Nephron progenitor cell (in vitro differentiated cells): ENCODE measurements around the gene TBC1D22A.
"Not testable (repeated sequence)": the region's sequence is repeated elsewhere in the genome, so short reads cannot be mapped to it uniquely, and the experiment has no call there.

Experiments
- DNase-seq: peaks from one replicate; pipeline ENCODE4 v3.0.0; 2021
- H3K27ac Mint-ChIP-seq: 2 replicates; pipeline ENCODE4 v1.8.0; 2021; ENCODE audit warnings: mild to moderate bottlenecking, moderate library complexity, mixed read lengths
- H3K27me3 Mint-ChIP-seq: 2 replicates; pipeline ENCODE4 v1.8.0; 2021; ENCODE audit warnings: mild to moderate bottlenecking, low read depth, mixed read lengths; ENCODE audit not compliant: poor library complexity
- H3K36me3 Mint-ChIP-seq: 2 replicates; pipeline ENCODE4 v1.8.0; 2021; ENCODE audit warnings: low read depth, mixed read lengths
- H3K4me1 Mint-ChIP-seq: 2 replicates; pipeline ENCODE4 v1.8.0; 2021; ENCODE audit warnings: mixed read lengths
- H3K4me3 Mint-ChIP-seq: 2 replicates; pipeline ENCODE4 v1.8.0; 2021; ENCODE audit warnings: mild to moderate bottlenecking, moderate library complexity, mixed read lengths
- H3K9me3 Mint-ChIP-seq: 2 replicates; pipeline ENCODE4 v1.8.0; 2021; ENCODE audit warnings: mild to moderate bottlenecking, moderate library complexity, mixed read lengths
- CTCF ChIP-seq: fragments of 200-600 bp; sonication (generic); IDR thresholded peaks from 2 replicates; pipeline ENCODE4 v1.5.0; 2021; ENCODE audit warnings: antibody characterized with exemption

Gene TBC1D22A

GRCh38 chr22:47113853-47114415 is 351.5 kb downstream of the TBC1D22A start:
- Mint-ChIP-seq H3K4me3 (no peak overlapping the region), H3K27me3 (no peaks in the 10 kb centered on the region), H3K27ac (peak overlapping the region; percentile 84), H3K4me1 (peaks cover 33% of the 10 kb centered on the region), H3K36me3 (peaks cover 5% of the 10 kb centered on the region), H3K9me3 (peaks cover 3% of the 10 kb centered on the region)
- no peak for TF ChIP-seq CTCF
- no peak for DNase-seq

DNA sequence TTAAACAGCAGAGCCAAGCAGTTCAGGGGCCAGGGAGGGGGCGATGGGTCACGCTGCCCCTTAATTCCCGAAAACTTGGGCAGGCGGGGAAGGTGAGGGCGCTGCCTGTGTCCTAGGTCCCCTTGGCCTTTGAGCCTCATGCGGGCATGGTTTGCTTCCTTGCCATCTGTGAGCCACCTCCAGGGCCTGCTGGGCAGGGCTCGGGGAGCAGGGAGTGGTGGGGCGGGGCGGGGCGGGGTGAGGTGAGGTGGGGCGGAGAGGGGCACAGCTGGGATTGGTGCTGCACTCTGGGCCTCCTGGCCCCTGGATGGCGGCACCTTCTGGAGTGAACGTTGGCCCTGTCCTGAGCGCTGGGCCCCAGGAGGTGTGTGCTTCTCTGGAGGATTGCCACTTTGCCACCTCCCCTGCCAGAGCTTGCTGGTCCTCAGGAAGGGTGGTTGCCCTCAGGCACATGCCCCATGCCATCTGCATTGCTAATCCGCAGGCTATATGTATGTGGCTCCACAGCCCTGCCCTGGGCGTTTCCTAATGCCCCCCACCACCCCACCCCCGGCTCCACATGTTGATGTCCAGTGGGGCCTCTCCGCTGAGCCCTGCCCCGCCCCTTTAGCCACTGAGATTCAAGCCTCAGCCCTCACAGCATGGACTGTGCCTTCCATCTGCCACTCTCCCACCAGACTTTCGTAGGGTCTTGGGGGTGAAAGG is 352.5 kb downstream of the TBC1D22A start:
- no peak for DNase-seq

GRCh38 chr22:47115518-47115890 is 353.1 kb downstream of the TBC1D22A start:
- Mint-ChIP-seq H3K36me3 (peaks cover 2% of the 10 kb centered on the region), H3K9me3 (no peaks in the 10 kb centered on the region), H3K4me3 (no peak overlapping the region), H3K27ac (no peak overlapping the region), H3K4me1 (peaks cover 32% of the 10 kb centered on the region), H3K27me3 (no peaks in the 10 kb centered on the region)
- DNase-seq = no peak
- TF ChIP-seq CTCF = no peak

More for the DNA sequence above, 352.5 kb downstream of the TBC1D22A start:
- H3K4me3 Mint-ChIP-seq = no peak overlapping the region
- no peak for TF ChIP-seq CTCF
- peaks cover 33% of the 10 kb centered on the region for H3K4me1 Mint-ChIP-seq
- H3K36me3 Mint-ChIP-seq = peaks cover 5% of the 10 kb centered on the region
- no peaks in the 10 kb centered on the region for H3K27me3 Mint-ChIP-seq
- no peak overlapping the region for H3K27ac Mint-ChIP-seq
- peaks cover 1% of the 10 kb centered on the region for H3K9me3 Mint-ChIP-seq

- no peak for DNase-seq
- peaks cover 28% of the 10 kb centered on the region for H3K4me1 Mint-ChIP-seq
- H3K27ac Mint-ChIP-seq = peak overlapping the region; percentile 59
- TF ChIP-seq CTCF = no peak
- no peak overlapping the region for H3K4me3 Mint-ChIP-seq
- no peaks in the 10 kb centered on the region for H3K27me3 Mint-ChIP-seq
- no peaks in the 10 kb centered on the region for H3K36me3 Mint-ChIP-seq
- no peaks in the 10 kb centered on the region for H3K9me3 Mint-ChIP-seq
These were observed 353.5 kb downstream of the TBC1D22A start for GRCh38 chr22:47115921-47116320.

GRCh38 chr22:47116426-47117341 is 354.2 kb downstream of the TBC1D22A start:
- no peak for DNase-seq
- no peak for TF ChIP-seq CTCF
- Mint-ChIP-seq H3K36me3 (no peaks in the 10 kb centered on the region), H3K27me3 (no peaks in the 10 kb centered on the region), H3K4me3 (no peak overlapping the region), H3K9me3 (no peaks in the 10 kb centered on the region), H3K4me1 (peaks cover 21% of the 10 kb centered on the region), H3K27ac (peak overlapping the region; percentile 59)

GRCh38 chr22:47117442-47117841 is 355.0 kb downstream of the TBC1D22A start:
- not testable (repeated sequence) for H3K27me3 Mint-ChIP-seq, H3K27ac Mint-ChIP-seq, H3K4me3 Mint-ChIP-seq, H3K36me3 Mint-ChIP-seq, DNase-seq, H3K9me3 Mint-ChIP-seq
- H3K4me1 Mint-ChIP-seq = peaks cover 17% of the 10 kb centered on the region
